Karpas-422 (cell line): ENCODE data around the gene YWHAG. TPM values are rescaled to one million over a fixed set of nuclear protein-coding genes. Genes with fewer than 3 reads are reported as not detected.
"Not testable (repeated sequence)": the region's sequence is repeated elsewhere in the genome, so short reads cannot be mapped to it uniquely, and the experiment has no call there.

Source experiments
- DNase-seq: peaks from one replicate; pipeline ENCODE4 v3.0.0-alpha.2; 2015
- H2AFZ ChIP-seq: fragments of 200-600 bp; sonication (generic); 2 replicates; pipeline ENCODE4 v1.6.1; 2014; ENCODE audit warnings: antibody characterized with exemption, low read length, mixed read lengths
- H3K27ac ChIP-seq: fragments of 200-600 bp; sonication (generic); 2 replicates; pipeline ENCODE4 v1.5.1; 2014; ENCODE audit warnings: mild to moderate bottlenecking, low read length, moderate library complexity
- H3K27me3 ChIP-seq: fragments of 200-600 bp; sonication (generic); 2 replicates; pipeline ENCODE4 v1.6.1; 2014; ENCODE audit warnings: low read length, mixed read lengths
- H3K36me3 ChIP-seq: fragments of 200-600 bp; sonication (generic); 2 replicates; pipeline ENCODE4 v1.6.1; 2014; ENCODE audit warnings: low read length, mixed read lengths; ENCODE audit not compliant: insufficient read depth
- H3K4me1 ChIP-seq: fragments of 200-600 bp; sonication (generic); 2 replicates; pipeline ENCODE4 v1.6.1; 2014; ENCODE audit warnings: mild to moderate bottlenecking, low read length, mixed read lengths
- H3K4me2 ChIP-seq: fragments of 200-600 bp; sonication (generic); 2 replicates; pipeline ENCODE4 v1.6.1; 2014; ENCODE audit warnings: low read length, low read depth, mild to moderate bottlenecking; ENCODE audit not compliant: poor library complexity, severe bottlenecking
- H3K4me3 ChIP-seq: fragments of 200-600 bp; sonication (generic); 2 replicates; pipeline ENCODE4 v1.5.1; 2014; ENCODE audit warnings: mild to moderate bottlenecking, antibody characterized with exemption, low read length, mixed read lengths
- H3K79me2 ChIP-seq: fragments of 200-600 bp; sonication (generic); 2 replicates; pipeline ENCODE4 v1.6.1; 2014; ENCODE audit warnings: mild to moderate bottlenecking, low read length, mixed read lengths
- H3K9ac ChIP-seq: fragments of 200-600 bp; sonication (generic); 2 replicates; pipeline ENCODE4 v1.6.0; 2014; ENCODE audit warnings: low read length
- H3K9me2 ChIP-seq: fragments of 200-600 bp; sonication (generic), shearing (Covaris generic); replicated peaks from 2 replicates; pipeline ENCODE4 v1.6.0; 2014; ENCODE audit warnings: mild to moderate bottlenecking, low read length, moderate library complexity; ENCODE audit not compliant: insufficient read depth
- H3K9me3 ChIP-seq: fragments of 300-700, 200-600 bp; sonication (generic); 2 replicates; pipeline ENCODE4 v1.6.1; 2014; ENCODE audit warnings: low read length, mixed read lengths
- H4K20me1 ChIP-seq: fragments of 200-600 bp; sonication (generic); 2 replicates; pipeline ENCODE4 v1.6.1; 2014; ENCODE audit warnings: mild to moderate bottlenecking, antibody characterized with exemption, low read length, low read depth; ENCODE audit not compliant: insufficient read depth
- total RNA-seq: library from RNA; depleted of rRNA; stranded (reverse); fragments of >200 nt; shearing (Covaris generic); gene quantifications from 2 replicates; pipeline ENCODE4 v1.2.3, GENCODE V29; 2014; ENCODE audit warnings: low replicate concordance

YWHAG gene
- total RNA-seq, 1 experiment from 2014 or later, result 64.1 TPM

DNA sequence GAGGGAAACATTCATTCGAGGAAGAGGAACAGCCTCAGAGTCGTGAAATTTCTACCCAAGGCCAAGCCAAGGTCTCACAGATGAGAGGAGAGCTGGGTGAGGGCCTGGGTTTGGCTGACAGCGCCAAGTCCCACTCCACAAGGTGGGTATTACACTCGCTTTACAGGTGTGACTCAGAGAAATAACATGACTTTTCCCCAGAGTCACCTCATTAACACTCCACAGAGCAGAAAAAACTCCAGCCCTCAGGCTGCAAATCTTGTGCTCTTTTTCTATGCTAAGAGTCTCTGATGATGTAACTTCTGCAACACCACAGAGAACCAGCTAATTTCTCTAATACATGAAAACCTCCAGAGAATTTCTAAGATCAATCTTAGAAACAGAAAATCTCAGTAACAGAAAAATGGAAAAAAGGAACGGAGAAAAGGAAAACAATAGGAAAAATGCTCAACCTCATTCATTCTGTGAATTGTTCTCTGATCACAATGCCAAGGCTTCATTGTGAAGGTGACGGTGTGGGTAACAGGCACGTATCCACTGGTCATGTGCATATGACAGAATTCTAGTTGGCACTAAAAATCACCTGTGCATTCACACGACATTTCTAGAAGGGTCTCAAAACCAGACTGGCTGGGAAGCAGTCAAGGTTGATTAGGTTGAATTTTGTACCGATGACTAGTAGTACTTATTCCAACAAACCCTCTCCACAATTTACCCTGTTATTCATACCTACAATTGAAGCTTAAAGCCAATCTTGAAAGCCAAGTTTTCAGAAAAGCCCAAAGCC is 20.3 kb downstream of the YWHAG start:
- peaks cover 58% of the 10 kb centered on the region for H3K36me3 ChIP-seq
- no peak overlapping the region for H2AFZ ChIP-seq
- peaks cover 86% of the 10 kb centered on the region for H4K20me1 ChIP-seq

DNA sequence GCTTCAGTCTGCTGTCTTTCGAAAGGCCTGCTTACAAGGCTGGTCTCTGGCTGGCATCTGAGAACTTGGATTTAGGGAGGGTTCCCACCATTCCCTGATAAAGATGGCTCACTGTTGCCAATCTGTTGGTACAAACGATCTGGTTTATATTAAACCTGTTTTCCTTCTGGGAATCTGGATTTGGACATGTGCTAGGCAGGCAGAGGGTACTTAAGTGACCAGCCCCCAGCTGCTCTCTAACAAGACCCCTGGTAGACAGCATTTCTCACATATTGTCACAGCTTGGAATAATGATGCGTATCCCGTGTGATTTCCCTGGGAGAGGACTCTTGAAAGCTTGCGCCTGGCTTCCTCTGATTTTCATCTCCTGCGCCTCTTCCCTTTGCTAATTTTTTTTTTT is 21.6 kb downstream of the YWHAG start:
- peaks cover 86% of the 10 kb centered on the region for H4K20me1 ChIP-seq
- no peak overlapping the region for H3K4me3 ChIP-seq
- no peak overlapping the region for H3K9ac ChIP-seq
- peaks cover 53% of the 10 kb centered on the region for H3K36me3 ChIP-seq
- H3K79me2 ChIP-seq, result peaks cover 99% of the 10 kb centered on the region
- H3K9me2 ChIP-seq, result no peaks in the 10 kb centered on the region
- DNase-seq, result no peak
- no peaks in the 10 kb centered on the region for H3K4me1 ChIP-seq
- no peaks in the 10 kb centered on the region for H3K27me3 ChIP-seq
- H2AFZ ChIP-seq, result no peak overlapping the region
- H3K27ac ChIP-seq, result no peak overlapping the region
- no peaks in the 10 kb centered on the region for H3K9me3 ChIP-seq
- H3K4me2 ChIP-seq, result no peak overlapping the region

More for the DNA sequence above, 20.3 kb downstream of the YWHAG start:
- no peak for DNase-seq
- H3K4me1 ChIP-seq, result no peaks in the 10 kb centered on the region
- no peaks in the 10 kb centered on the region for H3K27me3 ChIP-seq
- no peaks in the 10 kb centered on the region for H3K9me2 ChIP-seq
- H3K4me2 ChIP-seq, result no peak overlapping the region
- peaks cover 99% of the 10 kb centered on the region for H3K79me2 ChIP-seq
- H3K27ac ChIP-seq, result no peak overlapping the region
- no peaks in the 10 kb centered on the region for H3K9me3 ChIP-seq
- no peak overlapping the region for H3K4me3 ChIP-seq
- no peak overlapping the region for H3K9ac ChIP-seq

DNA sequence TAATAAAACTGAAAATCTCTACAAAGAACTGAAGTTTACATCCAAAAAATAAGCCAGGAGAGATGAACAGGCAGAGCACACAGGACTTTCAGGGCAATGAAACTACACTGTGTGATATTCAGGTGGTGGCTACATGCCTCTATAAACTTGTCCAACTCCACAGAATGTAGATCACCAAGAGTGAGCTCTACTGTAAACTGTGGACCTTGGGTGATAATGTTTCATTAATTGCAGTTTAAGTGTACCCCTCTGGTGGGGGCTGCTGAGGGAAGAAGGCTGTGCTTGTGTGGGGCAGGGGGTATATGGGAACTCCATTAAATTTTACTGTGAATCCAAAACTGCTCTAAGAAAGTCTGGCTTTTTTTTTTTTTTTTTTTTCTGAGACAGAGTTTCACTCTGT is 22.7 kb downstream of the YWHAG start:
- no peaks in the 10 kb centered on the region for H3K9me2 ChIP-seq
- no peak overlapping the region for H3K4me2 ChIP-seq
- no peaks in the 10 kb centered on the region for H3K27me3 ChIP-seq
- no peak overlapping the region for H3K4me3 ChIP-seq
- no peak for DNase-seq
- no peak overlapping the region for H3K9ac ChIP-seq
- peaks cover 89% of the 10 kb centered on the region for H4K20me1 ChIP-seq
- H3K4me1 ChIP-seq, result no peaks in the 10 kb centered on the region
- no peak overlapping the region for H3K27ac ChIP-seq
- no peak overlapping the region for H2AFZ ChIP-seq
- H3K9me3 ChIP-seq, result no peaks in the 10 kb centered on the region
- H3K36me3 ChIP-seq, result peaks cover 50% of the 10 kb centered on the region
- peaks cover 99% of the 10 kb centered on the region for H3K79me2 ChIP-seq

DNA sequence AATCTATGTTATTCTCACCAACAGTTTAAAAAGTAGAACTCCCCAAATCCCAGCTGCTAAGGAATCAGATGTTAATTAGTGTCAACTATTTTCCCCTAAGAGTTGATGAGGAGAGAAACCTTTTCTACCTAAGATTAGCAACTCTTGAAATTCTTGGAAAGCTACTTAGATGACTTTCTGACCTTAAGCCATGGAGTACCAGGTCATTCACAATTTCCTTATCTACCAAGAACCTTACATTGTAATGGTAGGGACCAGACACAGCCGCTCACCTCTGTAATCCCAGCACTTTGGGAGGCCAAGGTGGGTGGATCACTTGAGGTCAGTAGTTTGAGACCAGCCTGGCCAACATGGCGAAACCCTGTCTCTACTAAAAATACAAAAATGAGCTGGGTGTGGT is 23.4 kb downstream of the YWHAG start:
- H3K27me3 ChIP-seq, H3K27ac ChIP-seq, DNase-seq, H2AFZ ChIP-seq, H3K4me1 ChIP-seq, H3K9ac ChIP-seq, H3K4me3 ChIP-seq, H3K9me3 ChIP-seq, H3K4me2 ChIP-seq, H3K9me2 ChIP-seq: not testable (repeated sequence)
- peaks cover 51% of the 10 kb centered on the region for H3K36me3 ChIP-seq
- peaks cover 91% of the 10 kb centered on the region for H4K20me1 ChIP-seq
- H3K79me2 ChIP-seq, result peaks cover 99% of the 10 kb centered on the region

DNA sequence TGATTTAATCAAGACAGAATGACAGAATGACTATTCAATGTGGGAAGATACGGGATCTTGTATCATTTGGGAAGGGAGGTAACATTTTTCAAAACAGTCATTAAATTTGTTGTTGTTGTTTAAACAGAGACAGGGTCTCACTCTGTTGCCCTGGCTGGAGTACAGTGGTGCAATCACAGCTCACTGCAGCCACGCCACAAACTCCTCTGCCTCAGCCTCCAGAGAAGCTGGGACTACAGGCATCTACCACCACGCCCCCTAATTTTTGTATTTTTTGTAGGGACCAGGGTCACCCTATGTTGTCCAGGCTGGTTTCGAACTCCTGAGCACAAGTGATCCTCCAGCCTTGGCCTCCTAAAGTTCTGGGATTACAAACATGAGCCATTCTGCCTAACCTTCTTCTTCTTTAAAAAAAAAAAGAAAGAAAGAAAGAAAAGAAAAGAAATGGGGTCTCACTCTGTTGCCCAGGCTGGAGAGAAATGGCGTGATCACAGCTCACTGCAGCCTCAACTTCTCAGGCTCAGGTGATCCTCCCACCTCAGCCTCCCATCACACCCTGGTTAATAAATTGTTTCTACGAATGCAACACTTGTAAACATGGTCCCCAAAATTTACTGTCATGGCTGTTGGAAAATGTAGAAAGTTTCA is 24.3 kb downstream of the YWHAG start:
- peaks cover 48% of the 10 kb centered on the region for H3K36me3 ChIP-seq
- DNase-seq, result no peak
- no peak overlapping the region for H3K27ac ChIP-seq
- H3K4me2 ChIP-seq, result no peak overlapping the region
- no peaks in the 10 kb centered on the region for H3K27me3 ChIP-seq
- no peaks in the 10 kb centered on the region for H3K9me3 ChIP-seq
- H4K20me1 ChIP-seq, result peaks cover 92% of the 10 kb centered on the region
- no peaks in the 10 kb centered on the region for H3K9me2 ChIP-seq
- peaks cover 99% of the 10 kb centered on the region for H3K79me2 ChIP-seq
- no peak overlapping the region for H2AFZ ChIP-seq
- no peak overlapping the region for H3K4me3 ChIP-seq
- H3K4me1 ChIP-seq, result no peaks in the 10 kb centered on the region
- H3K9ac ChIP-seq, result no peak overlapping the region

DNA sequence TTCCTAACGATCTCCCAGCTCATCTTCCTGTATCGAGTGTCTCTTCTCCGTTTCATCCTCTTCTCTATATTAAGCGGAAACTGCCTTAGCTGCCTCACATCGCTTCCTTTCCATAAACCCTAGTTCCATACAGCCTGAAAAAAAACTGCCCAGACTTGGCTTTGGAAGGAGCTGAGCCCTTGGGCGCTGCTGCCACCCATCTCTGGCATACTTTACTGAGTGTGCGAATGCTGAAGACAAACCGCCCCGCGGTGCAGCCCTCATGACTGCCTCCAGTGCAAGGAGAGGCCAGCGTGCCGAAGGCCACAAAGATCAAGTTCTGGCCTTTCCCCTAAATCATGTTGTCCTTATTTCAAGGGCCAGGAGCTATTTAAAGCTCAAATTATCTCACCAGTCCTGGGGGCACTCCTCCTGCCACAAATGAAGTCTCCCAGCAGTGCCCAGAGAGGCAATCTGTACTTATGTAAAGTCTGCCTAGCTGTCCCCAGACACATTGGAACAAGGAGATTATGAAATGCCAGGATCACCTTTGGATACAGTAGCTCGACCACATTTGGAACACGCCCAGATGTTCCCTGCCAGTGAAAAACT is 25.2 kb downstream of the YWHAG start:
- H3K27me3 ChIP-seq, result no peaks in the 10 kb centered on the region
- peaks cover 99% of the 10 kb centered on the region for H3K79me2 ChIP-seq
- H3K36me3 ChIP-seq, result peaks cover 54% of the 10 kb centered on the region
- peaks cover 94% of the 10 kb centered on the region for H4K20me1 ChIP-seq
- no peaks in the 10 kb centered on the region for H3K9me2 ChIP-seq
- DNase-seq, result no peak
- H3K4me2 ChIP-seq, result no peak overlapping the region
- no peaks in the 10 kb centered on the region for H3K9me3 ChIP-seq
- no peak overlapping the region for H3K4me3 ChIP-seq
- no peak overlapping the region for H2AFZ ChIP-seq
- no peak overlapping the region for H3K9ac ChIP-seq
- H3K4me1 ChIP-seq, result no peaks in the 10 kb centered on the region
- H3K27ac ChIP-seq, result no peak overlapping the region

DNA sequence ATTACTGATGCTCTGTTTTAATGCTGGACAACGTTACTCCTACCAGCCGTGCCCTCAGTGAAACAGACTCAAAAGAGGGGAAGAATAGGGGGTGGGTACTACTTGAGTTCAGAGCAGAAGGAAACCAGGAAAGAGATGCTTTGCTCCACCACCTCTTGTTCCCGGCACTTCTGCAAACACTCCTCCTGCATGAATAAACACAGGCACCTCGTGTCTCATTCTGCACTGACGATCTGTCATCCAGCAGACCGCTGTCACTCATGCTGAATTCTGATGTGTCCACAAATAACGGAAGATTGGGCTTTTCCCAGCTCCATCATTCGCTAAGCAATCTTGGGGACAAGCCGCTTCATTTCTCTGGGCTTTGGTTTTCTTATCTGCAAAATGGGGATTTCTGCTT is 26.7 kb downstream of the YWHAG start:
- no peak for DNase-seq
- no peaks in the 10 kb centered on the region for H3K4me1 ChIP-seq
- H2AFZ ChIP-seq, result no peak overlapping the region
- peaks cover 90% of the 10 kb centered on the region for H3K79me2 ChIP-seq
- H3K27ac ChIP-seq, result no peak overlapping the region
- no peak overlapping the region for H3K4me3 ChIP-seq
- no peaks in the 10 kb centered on the region for H3K9me2 ChIP-seq
- H3K4me2 ChIP-seq, result no peak overlapping the region
- no peak overlapping the region for H3K9ac ChIP-seq
- no peaks in the 10 kb centered on the region for H3K27me3 ChIP-seq
- no peaks in the 10 kb centered on the region for H3K9me3 ChIP-seq
- peaks cover 42% of the 10 kb centered on the region for H3K36me3 ChIP-seq
- peaks cover 89% of the 10 kb centered on the region for H4K20me1 ChIP-seq

DNA sequence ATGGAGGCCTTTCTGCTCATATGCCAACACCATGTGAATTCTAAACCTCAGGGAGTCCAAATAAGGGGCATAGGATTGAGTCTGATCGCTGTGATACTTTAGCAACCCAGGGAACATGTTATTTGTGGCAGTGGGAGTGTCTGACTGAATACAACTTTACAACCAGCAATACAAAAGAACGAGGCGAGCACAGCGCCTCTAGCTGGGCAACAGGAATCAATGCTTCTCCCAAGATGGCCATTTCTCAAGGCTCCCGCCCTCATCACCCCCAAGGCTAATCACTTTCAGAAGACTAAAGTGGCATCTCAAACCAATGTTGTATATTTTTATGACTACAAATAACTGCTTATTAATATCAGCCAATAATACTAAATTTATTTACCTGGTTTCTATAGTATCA is 28.1 kb downstream of the YWHAG start:
- H3K9me3 ChIP-seq, result no peaks in the 10 kb centered on the region
- no peak overlapping the region for H3K27ac ChIP-seq
- no peaks in the 10 kb centered on the region for H3K4me1 ChIP-seq
- H3K4me2 ChIP-seq, result no peak overlapping the region
- no peaks in the 10 kb centered on the region for H3K27me3 ChIP-seq
- peaks cover 86% of the 10 kb centered on the region for H4K20me1 ChIP-seq
- H3K9ac ChIP-seq, result no peak overlapping the region
- DNase-seq, result no peak
- H3K9me2 ChIP-seq, result no peaks in the 10 kb centered on the region
- H3K4me3 ChIP-seq, result no peak overlapping the region
- H3K79me2 ChIP-seq, result peaks cover 84% of the 10 kb centered on the region
- H2AFZ ChIP-seq, result no peak overlapping the region
- H3K36me3 ChIP-seq, result peaks cover 46% of the 10 kb centered on the region
